HG03175 (cell line): ENCODE measurements around the gene ZFAND3.
"Not testable (repeated sequence)": the region's sequence is repeated elsewhere in the genome, so short reads cannot be mapped to it uniquely, and the experiment has no call there.

Experiments
- ATAC-seq: cut with Tn5 transposase; IDR thresholded peaks from one replicate; pipeline ENCODE4 v1.9.1; 2021; ENCODE audit warnings: mild to moderate bottlenecking, moderate library complexity; ENCODE audit not compliant: unreplicated experiment

The ZFAND3 gene

GRCh38 chr6:38033442-38033982, 214.0 kb downstream of the ZFAND3 start:
- no peak for ATAC-seq

DNA sequence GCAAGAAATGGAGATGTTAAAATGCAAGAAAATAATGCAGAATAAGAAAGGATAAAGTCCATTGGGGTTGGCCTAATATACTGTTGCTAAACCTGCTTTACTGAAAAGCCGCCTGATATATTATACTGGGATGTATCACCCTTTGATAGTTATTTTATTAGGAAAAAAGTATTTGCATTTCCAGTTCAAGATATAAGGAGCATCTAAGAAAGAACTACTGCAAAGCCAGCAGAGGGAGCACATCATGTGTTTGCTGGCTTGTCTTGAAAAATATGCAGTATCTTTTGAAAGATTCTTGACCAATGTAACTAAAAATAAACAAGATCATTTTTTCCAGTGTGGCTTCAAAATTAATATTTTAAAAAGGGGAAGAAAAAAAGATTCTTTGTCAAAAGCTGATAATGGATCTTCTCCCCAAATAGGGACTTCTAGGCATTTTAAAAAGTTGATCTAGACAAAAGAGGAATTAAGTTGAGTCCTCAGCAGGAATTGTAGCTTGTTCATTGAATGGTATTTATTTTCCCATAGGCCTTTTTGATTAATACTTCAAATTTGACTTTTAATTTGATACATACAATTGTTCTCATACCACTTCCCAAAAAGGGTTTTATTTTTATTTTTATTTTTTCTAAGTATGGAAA, 214.9 kb downstream of the ZFAND3 start:
- no peak for ATAC-seq

GRCh38 chr6:38035478-38035877, 216.0 kb downstream of the ZFAND3 start:
- no peak for ATAC-seq

DNA sequence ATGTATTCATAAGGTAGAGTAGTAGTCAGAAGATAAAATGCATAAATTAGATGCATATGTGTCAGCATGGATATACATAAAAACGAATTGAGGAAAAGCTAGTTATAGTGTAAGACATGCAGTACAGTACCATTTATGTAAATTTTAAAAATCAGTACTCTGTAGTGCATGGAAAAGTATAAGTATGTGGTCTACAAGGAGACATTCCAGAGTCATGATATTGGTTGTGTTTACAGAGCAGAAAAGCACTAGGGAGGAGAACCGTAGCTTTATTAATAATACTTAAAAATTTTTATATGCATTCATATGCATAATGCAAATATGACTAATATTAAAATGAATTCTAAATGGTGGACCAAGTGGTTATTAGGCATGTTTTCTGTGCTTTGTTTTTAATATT, 220.0 kb downstream of the ZFAND3 start:
- ATAC-seq: no peak

DNA sequence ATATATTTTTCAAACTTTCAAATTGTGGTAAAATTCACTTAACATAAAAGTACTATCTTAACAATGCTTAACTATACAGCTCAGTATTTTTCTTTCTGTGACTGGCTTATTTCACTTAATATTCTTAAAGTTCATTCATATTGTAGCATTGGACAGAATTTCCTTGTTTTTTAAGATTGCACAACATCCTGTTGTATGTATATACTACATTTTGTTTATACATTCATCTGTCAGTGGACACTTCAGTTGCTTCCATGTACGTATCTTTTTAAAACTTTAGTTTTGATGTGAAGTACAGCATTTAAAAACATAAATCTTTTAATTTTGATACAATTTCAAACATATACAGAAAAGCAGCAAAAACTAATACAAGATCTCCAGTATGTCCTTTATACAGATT, 220.7 kb downstream of the ZFAND3 start:
- ATAC-seq: no peak

GRCh38 chr6:38043259-38043753, 223.8 kb downstream of the ZFAND3 start:
- no peak for ATAC-seq

GRCh38 chr6:38045701-38046305, 226.3 kb downstream of the ZFAND3 start:
- ATAC-seq: no peak

DNA sequence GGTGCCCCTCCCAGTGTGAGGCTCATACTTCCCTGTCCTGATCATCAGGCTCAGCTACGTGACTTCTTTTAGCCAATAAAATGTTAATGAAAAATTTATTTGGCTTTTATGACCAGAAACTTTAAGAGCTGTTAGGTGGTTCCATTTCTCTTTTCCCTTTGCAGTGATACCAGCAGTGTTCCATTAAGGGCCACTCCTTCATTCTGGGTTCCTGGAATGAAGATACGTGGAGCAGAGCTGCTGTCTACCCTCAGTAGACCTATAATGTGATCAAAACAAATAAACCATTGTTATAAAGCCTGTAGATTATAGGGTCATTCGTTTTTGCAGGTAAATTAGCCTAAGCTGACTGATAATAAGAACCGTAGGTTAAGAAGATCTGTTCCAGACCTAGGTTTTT, 228.0 kb downstream of the ZFAND3 start:
- no peak for ATAC-seq

DNA sequence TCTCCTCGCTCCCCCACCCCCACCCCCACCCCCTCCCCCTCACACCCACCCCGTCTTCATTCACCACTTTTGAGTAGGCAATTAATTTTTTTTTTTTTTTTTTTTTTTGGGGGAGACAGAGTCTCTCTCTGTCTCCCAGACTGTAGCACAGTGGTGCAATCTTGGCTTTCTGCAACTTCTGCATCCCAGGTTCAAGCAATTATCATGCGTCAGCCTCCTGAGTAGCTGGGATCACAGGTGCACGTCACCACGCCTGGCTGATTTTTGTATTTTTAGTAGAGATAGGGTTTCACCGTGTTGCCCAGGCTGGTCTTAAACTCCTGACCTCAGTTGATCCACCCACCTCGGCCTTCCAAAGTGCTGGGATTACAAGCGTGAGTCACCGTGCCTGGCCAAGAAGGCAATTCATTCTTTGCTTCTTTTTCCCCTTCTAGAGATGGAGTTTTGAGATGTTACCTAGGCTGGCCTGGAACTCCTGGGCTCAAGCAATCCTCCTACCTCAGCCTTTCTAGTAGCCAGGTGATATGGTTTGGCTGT, 230.4 kb downstream of the ZFAND3 start:
- ATAC-seq: not testable (repeated sequence)

- ATAC-seq: no peak
Measured at GRCh38 chr6:38051819-38052434, 232.4 kb downstream of the ZFAND3 start.

DNA sequence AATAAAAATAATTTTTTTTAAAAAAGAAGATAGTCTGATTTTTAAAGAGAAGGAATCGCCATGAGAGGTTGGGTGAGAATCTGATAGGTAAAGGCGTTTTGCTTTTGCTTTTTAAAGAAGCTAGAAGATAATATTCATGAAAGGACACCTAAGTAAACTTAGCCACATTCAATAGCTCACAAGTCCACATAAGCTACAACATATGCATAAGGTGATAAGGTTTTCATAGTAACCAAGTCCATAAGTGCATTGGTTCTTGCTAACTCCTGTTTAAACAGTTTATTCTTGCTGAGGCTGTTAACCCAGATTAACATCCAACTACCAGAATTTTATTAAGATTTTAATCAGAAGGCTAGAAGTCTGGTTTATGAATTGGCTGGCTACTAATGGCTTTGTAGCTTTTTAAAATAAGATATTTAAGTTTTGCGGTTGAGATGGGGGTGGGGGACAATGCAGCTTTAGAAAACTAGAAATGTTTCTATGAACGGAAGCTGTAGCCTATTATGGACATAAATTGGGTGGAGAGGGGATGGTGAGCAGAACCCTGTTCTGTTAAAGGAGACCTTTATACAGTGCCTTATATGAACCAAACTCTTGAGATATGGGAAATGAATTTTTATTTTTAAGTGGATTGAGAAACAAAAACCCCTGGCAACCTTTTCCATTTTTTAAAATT, 235.1 kb downstream of the ZFAND3 start:
- ATAC-seq: no peak

DNA sequence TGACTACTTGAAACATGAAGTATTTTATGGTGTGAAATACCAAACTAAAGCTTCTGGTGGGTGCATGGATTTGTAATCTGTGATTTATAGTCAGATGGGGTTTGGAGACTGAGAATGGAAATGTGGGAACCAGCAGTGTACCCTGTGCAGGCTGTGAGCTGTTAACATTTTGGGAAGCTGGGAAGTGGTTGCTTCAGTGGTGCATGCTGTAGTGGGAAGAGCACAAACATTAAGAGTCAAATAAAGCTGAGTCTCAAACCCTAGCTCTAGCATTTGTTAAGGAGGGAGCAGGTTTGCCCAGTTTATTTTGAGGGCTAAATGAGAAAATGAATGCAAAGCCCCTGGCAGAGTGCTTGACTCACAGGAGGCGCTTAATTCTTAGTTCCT, 235.7 kb downstream of the ZFAND3 start:
- no peak for ATAC-seq

DNA sequence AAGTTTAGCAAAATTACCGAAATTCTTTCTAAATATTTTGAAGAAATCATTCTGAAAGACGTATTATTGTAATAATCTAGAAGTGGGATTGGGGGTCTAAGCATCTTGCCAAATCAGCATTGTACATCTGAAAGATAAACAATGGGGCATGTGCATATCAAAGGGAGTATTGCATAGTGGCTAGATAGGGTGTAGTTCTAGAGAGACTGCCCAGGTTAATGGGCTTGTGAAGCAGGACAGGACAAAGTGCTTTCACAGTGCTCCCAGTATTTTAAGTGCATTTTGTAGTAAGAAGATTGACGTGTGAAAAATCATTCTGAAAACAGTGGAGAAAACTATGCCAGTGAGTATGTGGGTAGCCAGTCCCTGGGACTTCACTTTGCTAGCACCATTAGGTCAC, 236.8 kb downstream of the ZFAND3 start:
- no peak for ATAC-seq

DNA sequence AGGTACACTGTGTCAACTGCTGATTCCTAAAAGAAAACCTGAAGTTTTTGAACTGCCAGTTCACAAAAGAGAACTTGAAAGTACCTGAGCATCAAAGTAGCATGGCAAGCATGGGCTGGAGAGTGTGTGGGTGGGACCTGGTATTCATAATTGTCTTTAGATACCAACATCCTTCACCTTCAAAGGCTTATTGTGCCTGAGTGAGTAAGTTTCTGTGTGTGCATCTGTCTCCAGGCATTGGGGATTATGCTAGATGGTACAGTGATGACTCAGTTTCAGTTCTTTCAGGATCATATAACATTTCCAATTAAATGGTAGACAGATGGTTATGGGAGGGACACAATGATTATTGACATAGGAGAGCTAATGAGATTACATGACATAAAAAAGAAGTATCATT, 238.5 kb downstream of the ZFAND3 start:
- ATAC-seq: no peak

DNA sequence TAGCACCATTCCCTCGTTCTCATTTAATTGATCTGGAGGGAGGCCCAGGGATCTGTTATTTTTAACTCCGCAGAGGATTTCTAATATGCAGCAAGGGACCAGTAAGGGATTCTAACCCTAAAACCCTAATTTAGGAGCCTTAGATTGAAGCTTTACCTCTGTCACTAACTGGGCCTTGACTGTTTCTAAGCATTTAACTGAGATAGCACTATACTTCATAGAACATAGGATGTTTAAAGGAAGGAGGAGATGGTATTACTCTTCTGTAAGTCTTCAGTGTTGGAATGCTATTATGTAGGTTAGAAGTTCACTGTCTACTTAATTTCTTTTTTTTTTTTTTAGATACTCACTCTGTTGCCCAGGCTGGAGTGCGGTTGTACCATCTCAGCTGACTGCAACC, 242.5 kb downstream of the ZFAND3 start:
- no peak for ATAC-seq

DNA sequence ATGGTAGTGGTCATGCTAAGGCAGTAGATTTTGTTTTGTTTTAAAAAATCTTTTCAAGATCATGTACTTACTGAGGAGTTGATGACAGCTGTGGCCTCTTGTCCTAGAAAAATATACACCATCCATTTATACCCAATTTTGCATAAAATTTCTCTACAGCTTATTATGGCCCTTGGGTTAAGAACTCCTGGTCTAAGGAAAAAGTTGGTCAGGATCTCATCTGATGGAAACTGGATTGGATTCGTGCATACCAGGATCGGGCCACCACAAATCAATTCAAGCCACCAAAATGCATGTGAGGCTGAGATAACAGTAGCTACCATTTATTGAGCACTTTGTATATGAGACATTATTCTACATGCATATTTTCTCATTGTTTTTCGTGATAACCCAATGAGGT, 244.4 kb downstream of the ZFAND3 start:
- no peak for ATAC-seq

GRCh38 chr6:38064431-38064830, 244.9 kb downstream of the ZFAND3 start:
- no peak for ATAC-seq

GRCh38 chr6:38065734-38066305, 246.3 kb downstream of the ZFAND3 start:
- no peak for ATAC-seq

GRCh38 chr6:38067263-38067980, 247.9 kb downstream of the ZFAND3 start:
- no peak for ATAC-seq

GRCh38 chr6:38068854-38069590, 249.5 kb downstream of the ZFAND3 start:
- no peak for ATAC-seq
